K562 (cell line): ENCODE measurements around the gene GABARAP. TPM values are rescaled to one million over a fixed set of nuclear protein-coding genes. Genes with fewer than 3 reads are reported as not detected.

ENCODE experiments used
- CHCHD3 ChIP-seq: fragments of 250-450 bp; sonication (Bioruptor Pico); IDR thresholded peaks from 2 replicates; pipeline ENCODE4 v2.1.2; 2022; ENCODE audit warnings: mild to moderate bottlenecking
- CHD1 ChIP-seq: fragments of 200-600 bp; sonication (generic); IDR thresholded peaks from one replicate; pipeline ENCODE4 v1.6.1; 2012; ENCODE audit warnings: mild to moderate bottlenecking, moderate library complexity, low read length, inconsistent platforms
- CTCFL ChIP-seq: IDR thresholded peaks from 2 replicates; pipeline ENCODE4 v1.6.1; 2011; ENCODE audit warnings: borderline replicate concordance, low read depth, mild to moderate bottlenecking, moderate library complexity, low read length; ENCODE audit not compliant: insufficient read depth, poor library complexity, severe bottlenecking
- MAZ ChIP-seq, 2 experiments: fragments of 450-650 bp in 1 of 2; sonication (generic) in 1 of 2; formaldehyde crosslinking; IDR thresholded peaks in 1 of 2; conservative IDR thresholded peaks in 1 of 2; 2 replicates each; pipeline versions ENCODE4 v1.4.0 to v1.5.0; 2020; ENCODE audit warnings: mild to moderate bottlenecking in 1 of 2, missing genetic modification reagents in 1 of 2
- PHF8 ChIP-seq: fragments of 200-600 bp; sonication (generic); IDR thresholded peaks from 2 replicates; pipeline ENCODE4 v1.6.1; 2012; ENCODE audit warnings: mixed run types, mild to moderate bottlenecking, inconsistent platforms, low read length, moderate library complexity, borderline replicate concordance
- RBM22 ChIP-seq: fragments of 200-400 bp; formaldehyde crosslinking; IDR thresholded peaks from 2 replicates; pipeline ENCODE4 v1.6.1; 2018; ENCODE audit warnings: low read length, low read depth; ENCODE audit not compliant: poor library complexity, severe bottlenecking
- RNF219 ChIP-seq: fragments of 250-450 bp; sonication (Bioruptor Pico); IDR thresholded peaks from 2 replicates; pipeline ENCODE4 v1.5.0; 2022; ENCODE audit warnings: mild to moderate bottlenecking
- SAP30 ChIP-seq: fragments of 200-600 bp; sonication (generic); IDR thresholded peaks from 2 replicates; pipeline ENCODE4 v1.6.1; 2012; ENCODE audit warnings: borderline replicate concordance, low read depth, mild to moderate bottlenecking, moderate library complexity, low read length, control low read depth, inconsistent platforms; ENCODE audit not compliant: insufficient read depth, poor library complexity, severe bottlenecking
- TBL1XR1 ChIP-seq, 2 experiments: IDR thresholded peaks; 2 replicates each; pipeline ENCODE4 v1.6.1; 2012; ENCODE audit warnings: improper control_type of control experiment in 2 of 2, low read length in 2 of 2, mild to moderate bottlenecking in 1 of 2
- UBTF ChIP-seq, 2 experiments: IDR thresholded peaks; 2 replicates each; pipeline ENCODE4 v1.6.1; 2012; ENCODE audit warnings: improper control_type of control experiment in 2 of 2, low read depth in 2 of 2, low read length in 2 of 2, borderline replicate concordance in 1 of 2
- ZBTB7A ChIP-seq: IDR thresholded peaks from 2 replicates; pipeline ENCODE4 v1.6.1; 2011; ENCODE audit warnings: low read depth, mild to moderate bottlenecking, low read length, moderate library complexity, borderline replicate concordance; ENCODE audit not compliant: control insufficient read depth
- ZNF12 ChIP-seq: sonication (generic); formaldehyde crosslinking; IDR thresholded peaks from 2 replicates; pipeline ENCODE4 v1.4.0; 2020; ENCODE audit warnings: mild to moderate bottlenecking, missing genetic modification reagents
- ZNF316 ChIP-seq: fragments of 450-650 bp; IDR thresholded peaks from 2 replicates; pipeline ENCODE4 v1.6.1; 2016
- ZNF644 ChIP-seq: fragments of 200-800 bp; sonication (Bioruptor generic); IDR thresholded peaks from 2 replicates; pipeline ENCODE4 v1.6.1; 2016; ENCODE audit warnings: low read depth, missing genetic modification characterization, missing compliant biosample characterization
- ZNF707 ChIP-seq: fragments of 250-450 bp; sonication (Bioruptor Pico); conservative IDR thresholded peaks from 2 replicates; pipeline ENCODE4 v1.8.0; 2022; ENCODE audit warnings: inconsistent platforms, mild to moderate bottlenecking, moderate library complexity
- ZNF740 ChIP-seq, 3 experiments: fragments of 200-800 bp in 1 of 3; sonication (Bioruptor generic) in 1 of 3; sonication (generic) in 1 of 3; formaldehyde crosslinking in 1 of 3; IDR thresholded peaks; 2 replicates each; pipeline versions ENCODE4 v1.6.1 to v1.8.0; 2016 to 2022; ENCODE audit warnings: mild to moderate bottlenecking in 2 of 3, missing compliant biosample characterization in 2 of 3, missing genetic modification characterization in 2 of 3, missing genetic modification reagents in 1 of 3
- polyA plus RNA-seq, 8 experiments: library from polyadenylated mRNA; depleted of rRNA in 4 of 8; stranded (reverse) in 5 of 8; unstranded in 3 of 8; fragments of >200 nt; fragmentation: Nextera tagmentation in 2 of 8; fragmentation: Illumina TruSeq in 1 of 8; extraction: Ambion mirVana in 2 of 8; extraction: Trizol in 1 of 8; gene quantifications; 2 replicates each; pipeline versions ENCODE4 v1.2.1 to v1.2.3, GENCODE V29; 2011 to 2014; ENCODE audit warnings: inconsistent platforms in 1 of 8, missing spikeins in 1 of 8
- total RNA-seq, 7 experiments: library from RNA; depleted of rRNA in 6 of 7; stranded (reverse); fragments of >200 nt in 6 of 7; fragmentation: Illumina TruSeq in 2 of 7; extraction: Trizol in 2 of 7; gene quantifications; 2 replicates each; pipeline versions ENCODE4 v1.2.1 to v1.2.3, GENCODE V29; 2011 to 2021; ENCODE audit warnings: low replicate concordance in 1 of 7

GABARAP gene
- total and polyA plus RNA-seq, 9 of the 15 experiments (the other 6 are each of a cell fraction or from before 2014, with no cell fraction given): 47.5 to 373 (median 152) TPM

- TF ChIP-seq UBTF (IDR thresholded peaks at IDR 0.05; ENCODE audit: borderline replicate concordance in 1 of 2, low read depth in 2 of 2, low read length in 2 of 2) (0 out of 4 replicates have a peak, but pooled peaks of 1 of the 2 experiments have one; percentile 22), MAZ (CRISPR knock-in tag; conservative IDR thresholded peaks at IDR 0.05 in 1 of 2, IDR thresholded peaks at IDR 0.05 in 1 of 2) (no peak), ZNF644 (tag) (no peak), CTCFL (no peak), TBL1XR1 (IDR thresholded peaks at IDR 0.05; ENCODE audit: low read length in 2 of 2) (no peak), ZNF12 (CRISPR knock-in tag) (no peak), CHD1 (no peak), ZNF707 (CRISPR knock-in tag) (no peak), RBM22 (no peak), ZNF316 (no peak), RNF219 (CRISPR knock-in tag) (no peak), PHF8 (peak; percentile 19; the same call in 1 of the 2 replicates), ZBTB7A (peak; percentile 7; the same call in 1 of the 2 replicates), ZNF740 (CRISPR knock-in tag; IDR thresholded peaks at IDR 0.05) (0 out of 2 replicates have a peak, but pooled peaks have one; percentile 40), ZNF740 (tag; IDR thresholded peaks at IDR 0.05) (no peak), SAP30 (peak; percentile 29), CHCHD3 (CRISPR knock-in tag) (no peak)
Observed at GRCh38 chr17:7250695-7251627, 8.7 kb upstream of the GABARAP start (continued).
